ENCODE results near the gene STAT6. TPM values are rescaled to one million over a fixed set of nuclear protein-coding genes. Genes with fewer than 3 reads are reported as not detected.
A peak's percentile ranks its signal among the peaks of the same experiment; 100 is the strongest.
"Not testable (repeated sequence)": the region's sequence is repeated elsewhere in the genome, so short reads cannot be mapped to it uniquely, and the experiment has no call there.

The STAT6 gene
- total RNA-seq, 1 experiment from 2014 or later = 44.2 TPM

DNA sequence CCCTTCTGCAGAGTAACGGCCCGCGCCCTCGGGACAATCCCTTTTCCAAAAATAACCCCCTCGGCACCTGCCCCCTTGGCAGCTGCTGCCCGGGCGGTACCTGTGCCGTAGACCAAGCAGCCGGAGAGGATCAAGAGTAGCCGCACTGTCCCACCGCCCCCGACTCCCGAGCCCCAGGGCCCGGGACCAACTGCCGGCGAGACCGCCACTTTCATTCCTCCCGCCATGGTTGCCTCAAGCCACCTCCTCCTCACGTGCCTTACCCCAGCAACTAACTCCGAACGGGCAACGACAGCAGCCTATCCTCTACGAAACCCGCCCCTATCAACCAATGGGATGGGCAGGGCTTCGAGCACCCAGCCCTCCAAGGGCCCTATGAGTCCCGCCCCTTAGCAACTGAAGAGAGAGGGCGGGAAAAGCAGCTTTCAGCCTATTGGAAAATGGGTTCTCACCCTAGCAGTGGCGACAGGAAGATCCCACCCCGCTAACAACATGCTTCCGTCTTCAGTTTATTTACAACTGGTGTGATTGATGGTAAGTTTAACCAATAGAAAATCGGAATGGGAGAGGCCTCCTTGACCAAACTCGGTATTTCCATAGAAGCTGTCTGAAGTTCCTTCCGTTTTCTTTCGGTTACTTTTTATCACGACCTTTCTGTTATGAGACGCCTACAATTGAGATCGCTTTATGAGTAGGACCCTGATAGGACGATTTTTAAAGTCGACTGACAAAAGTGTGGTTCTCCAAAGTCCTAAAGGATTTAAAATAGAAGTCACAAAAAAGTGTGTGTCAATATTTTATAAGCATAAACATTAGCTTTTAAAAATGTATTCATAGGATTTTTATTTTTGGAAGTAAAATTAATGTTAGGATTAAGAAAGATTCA lies 32.4 kb downstream of the STAT6 start, which contains the start of gene NEMP1:
NEMP1 (minus strand) TSS at position 273 of the 886 bp plus-strand sequence; CDS start at position 227, 46 bp downstream.
- H3K27me3 ChIP-seq (replicated peaks; ENCODE audit: control insufficient read depth, insufficient read depth, low read length) = no peaks in the 10 kb centered on the region
- intact Hi-C loops (cut with micrococcal nuclease; ENCODE audit: unreplicated experiment) = loop anchor here (1.0 kb wide), 1 partner anchor 10 kb away; no protein-coding TSS in a partner anchor
- DNase-seq = peak; percentile 97 to 99
- ChIA-PET CTCF (interaction anchor here (0.7 to 2.2 kb wide), 14 partner anchors 9 to 442 kb away, joined by 3 to 33 read pairs (median 4); partner anchors contain the start of genes LRP1, NAB2, SHMT2 and STAT6), POLR2A (interaction anchor here (0.6 to 2.4 kb wide), 10 partner anchors 9 to 151 kb away, joined by 3 to 40 read pairs (median 6); partner anchors contain the start of genes LRP1, LRP1-AS, NAB2 and SHMT2)
- no peak for TF ChIP-seq CTCF (IDR thresholded peaks at IDR 0.05; ENCODE audit: insufficient read depth in 1 of 2, low read depth in 1 of 2, low read length in 1 of 2, severe bottlenecking in 1 of 2, unreplicated experiment in 1 of 2)
- H3K4me3 ChIP-seq (ENCODE audit: low read depth, low read length) = peak within 1 kb of the TSS; percentile 75
- peak within 1 kb of the TSS; percentile 92 for H3K27ac Mint-ChIP-seq (ENCODE audit: unreplicated experiment)
- H3K4me1 Mint-ChIP-seq (ENCODE audit: low read depth, unreplicated experiment) = no peaks in the 10 kb centered on the region
- H3K9me3 Mint-ChIP-seq (ENCODE audit: unreplicated experiment) = no peaks in the 10 kb centered on the region
- 0 out of 2 replicates have a peak, but pooled peaks cover 4% of the 10 kb centered on the region for H3K4me1 ChIP-seq
- H3K27me3 Mint-ChIP-seq (ENCODE audit: insufficient read depth, unreplicated experiment) = no peaks in the 10 kb centered on the region
- H3K36me3 ChIP-seq (ENCODE audit: control insufficient read depth, insufficient read depth, low read length) = no peaks in the 10 kb centered on the region; the same call in 1 of the 2 replicates
- no TSS peak for BruUV-seq (replicated peaks)
- peaks cover 14% of the 10 kb centered on the region for H3K36me3 Mint-ChIP-seq (ENCODE audit: insufficient read depth, unreplicated experiment)
- no peaks in the 10 kb centered on the region for H3K9me3 ChIP-seq
- peak within 1 kb of the TSS; percentile 98 for H3K4me3 Mint-ChIP-seq (ENCODE audit: unreplicated experiment)

DNA sequence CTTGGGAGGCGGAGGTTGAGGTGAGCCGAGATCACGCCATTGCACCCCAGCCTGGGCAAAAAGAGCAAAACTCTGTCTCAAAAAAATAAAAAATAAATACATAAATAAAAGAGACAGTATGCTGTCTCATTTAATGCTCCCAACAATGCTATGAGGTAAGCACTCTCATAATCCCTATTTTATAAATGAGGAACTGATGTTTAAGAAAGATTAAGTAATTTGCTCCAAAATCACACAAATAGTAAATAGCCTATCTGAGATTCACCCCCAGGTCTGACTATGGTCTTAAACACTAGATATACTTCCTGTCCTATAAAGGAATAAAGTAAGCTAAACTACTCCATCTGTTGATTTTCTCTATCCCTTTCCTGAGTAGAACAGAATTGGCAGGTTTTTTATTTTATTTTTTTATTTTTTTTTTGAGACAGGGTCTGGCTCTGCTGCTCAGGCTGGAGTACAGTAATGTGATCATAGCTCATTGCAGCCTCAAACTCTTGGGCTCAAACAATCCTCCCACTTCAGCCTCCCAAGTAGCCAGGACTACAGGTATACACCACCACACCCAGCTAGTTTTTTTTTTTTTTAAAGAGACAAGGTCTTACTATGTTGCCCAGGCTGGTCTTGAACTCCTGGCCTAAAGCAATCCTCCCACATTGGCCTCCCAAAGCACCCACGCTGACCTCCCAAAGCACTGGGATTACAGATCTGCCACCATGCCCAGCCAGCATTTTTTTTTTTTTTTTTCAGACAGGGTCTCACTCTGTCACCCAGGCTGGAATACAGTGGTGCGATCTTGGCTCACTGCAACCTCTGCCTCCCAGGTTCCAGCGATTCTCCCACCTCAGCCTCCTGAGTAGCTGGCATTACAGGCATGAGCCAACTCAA lies 37.4 kb downstream of the STAT6 start:
- POLR2A ChIA-PET = interaction anchor here (0.6 kb wide), 1 partner anchor 156 kb away, joined by 3 read pairs; the partner anchor contains the start of gene SHMT2

DNA sequence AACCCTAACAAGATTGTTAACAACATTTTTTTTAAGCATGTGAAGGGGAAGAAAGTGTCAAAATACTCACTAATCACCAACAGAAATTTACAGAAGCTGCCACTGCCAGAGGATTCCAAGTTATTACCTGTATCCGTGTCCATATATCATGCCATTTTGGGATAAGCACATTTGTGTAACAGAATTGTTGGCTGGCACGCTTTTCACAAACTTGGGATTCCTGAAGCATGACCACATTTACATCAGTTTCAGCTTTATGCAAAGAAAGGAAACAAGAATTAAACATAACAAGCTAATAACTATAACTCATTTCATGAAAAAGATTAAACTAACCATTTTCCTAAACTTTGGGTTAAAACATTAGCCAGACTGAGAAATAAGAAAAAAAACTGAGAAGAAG lies 38.5 kb downstream of the STAT6 start:
- H3K4me1 ChIP-seq = no peaks in the 10 kb centered on the region
- no peak overlapping the region for H3K4me3 ChIP-seq (ENCODE audit: low read depth, low read length)
- DNase-seq = no peak
- ChIA-PET POLR2A (no interaction called here), CTCF (interaction anchor here (0.6 to 4.6 kb wide), 2 partner anchors 29 to 39 kb away, joined by 3 to 195 read pairs; partner anchors contain the start of gene STAT6)
- H3K36me3 Mint-ChIP-seq (ENCODE audit: insufficient read depth, unreplicated experiment) = peaks cover 54% of the 10 kb centered on the region
- H3K27me3 Mint-ChIP-seq (ENCODE audit: insufficient read depth, unreplicated experiment) = no peaks in the 10 kb centered on the region
- intact Hi-C loops (cut with micrococcal nuclease; ENCODE audit: unreplicated experiment) = no loop called here
- no peaks in the 10 kb centered on the region; the same call in 1 of the 2 replicates for H3K36me3 ChIP-seq (ENCODE audit: control insufficient read depth, insufficient read depth, low read length)
- no peaks in the 10 kb centered on the region for H3K9me3 Mint-ChIP-seq (ENCODE audit: unreplicated experiment)
- H3K4me3 Mint-ChIP-seq (ENCODE audit: unreplicated experiment) = no peak overlapping the region
- no TSS peak for BruUV-seq (replicated peaks)
- no peaks in the 10 kb centered on the region for H3K27me3 ChIP-seq (replicated peaks; ENCODE audit: control insufficient read depth, insufficient read depth, low read length)
- H3K4me1 Mint-ChIP-seq (ENCODE audit: low read depth, unreplicated experiment) = no peaks in the 10 kb centered on the region
- TF ChIP-seq CTCF (IDR thresholded peaks at IDR 0.05; ENCODE audit: insufficient read depth in 1 of 2, low read depth in 1 of 2, low read length in 1 of 2, severe bottlenecking in 1 of 2, unreplicated experiment in 1 of 2) = no peak
- H3K9me3 ChIP-seq = no peaks in the 10 kb centered on the region
- no peak overlapping the region for H3K27ac Mint-ChIP-seq (ENCODE audit: unreplicated experiment)

More for the DNA sequence above, 37.4 kb downstream of the STAT6 start:
- H3K9me3 Mint-ChIP-seq (ENCODE audit: unreplicated experiment); H3K27me3 ChIP-seq (replicated peaks; ENCODE audit: control insufficient read depth, insufficient read depth, low read length); H3K4me3 Mint-ChIP-seq (ENCODE audit: unreplicated experiment); H3K27ac Mint-ChIP-seq (ENCODE audit: unreplicated experiment); CTCF ChIA-PET; intact Hi-C loops (cut with micrococcal nuclease; ENCODE audit: unreplicated experiment); BruUV-seq (replicated peaks); H3K27me3 Mint-ChIP-seq (ENCODE audit: insufficient read depth, unreplicated experiment); H3K4me3 ChIP-seq (ENCODE audit: low read depth, low read length); DNase-seq; H3K9me3 ChIP-seq; H3K4me1 Mint-ChIP-seq (ENCODE audit: low read depth, unreplicated experiment); H3K36me3 ChIP-seq (ENCODE audit: control insufficient read depth, insufficient read depth, low read length); H3K4me1 ChIP-seq: not testable (repeated sequence)
- H3K36me3 Mint-ChIP-seq (ENCODE audit: insufficient read depth, unreplicated experiment) = peaks cover 51% of the 10 kb centered on the region
